K562 (cell line): ENCODE measurements around the gene ATP1A2. TPM values are rescaled to one million over a fixed set of nuclear protein-coding genes. Genes with fewer than 3 reads are reported as not detected.

Source experiments
- ARID4B ChIP-seq: sonication (generic); formaldehyde crosslinking; IDR thresholded peaks from 2 replicates; pipeline ENCODE4 v1.8.0; 2022; ENCODE audit warnings: mild to moderate bottlenecking, missing genetic modification reagents
- CTBP1 ChIP-seq: fragments of 450-650 bp; IDR thresholded peaks from 2 replicates; pipeline ENCODE4 v1.6.1; 2016; ENCODE audit warnings: borderline replicate concordance
- MTA3 ChIP-seq: fragments of 450-650 bp; formaldehyde crosslinking; IDR thresholded peaks from 2 replicates; pipeline ENCODE4 v1.6.1; 2017; ENCODE audit warnings: mild to moderate bottlenecking, borderline replicate concordance
- MYC ChIP-seq, 2 experiments: fragments of 250-450 bp in 1 of 2; sonication (Bioruptor Pico) in 1 of 2; IDR thresholded peaks; 2 replicates each; pipeline versions ENCODE4 v1.5.1 to v1.6.1; 2012 to 2021; ENCODE audit warnings: low read depth in 2 of 2, borderline replicate concordance in 1 of 2, improper control_type of control experiment in 1 of 2, low read length in 1 of 2, mild to moderate bottlenecking in 1 of 2, moderate library complexity in 1 of 2
- NR1H2 ChIP-seq: sonication (generic); formaldehyde crosslinking; IDR thresholded peaks from 2 replicates; pipeline ENCODE4 v1.4.0; 2020; ENCODE audit warnings: mild to moderate bottlenecking, missing genetic modification reagents
- RBM17 ChIP-seq: fragments of 200-400 bp; formaldehyde crosslinking; IDR thresholded peaks from 2 replicates; pipeline ENCODE4 v1.6.1; 2017; ENCODE audit warnings: low read depth, mild to moderate bottlenecking, low read length, borderline replicate concordance
- TBP ChIP-seq: optimal IDR thresholded peaks from 2 replicates; pipeline ENCODE3; 2011; ENCODE audit warnings: low read depth, low read length, improper control_type of control experiment
- VEZF1 ChIP-seq: fragments of 200-800 bp; sonication (Bioruptor generic); IDR thresholded peaks from 2 replicates; pipeline ENCODE4 v1.6.1; 2017; ENCODE audit warnings: missing genetic modification characterization, missing compliant biosample characterization
- polyA plus RNA-seq, 8 experiments: library from polyadenylated mRNA; depleted of rRNA in 4 of 8; stranded (reverse) in 5 of 8; unstranded in 3 of 8; fragments of >200 nt; fragmentation: Nextera tagmentation in 2 of 8; fragmentation: Illumina TruSeq in 1 of 8; extraction: Ambion mirVana in 2 of 8; extraction: Trizol in 1 of 8; gene quantifications; 2 replicates each; pipeline versions ENCODE4 v1.2.1 to v1.2.3, GENCODE V29; 2011 to 2014; ENCODE audit warnings: inconsistent platforms in 1 of 8, missing spikeins in 1 of 8
- total RNA-seq, 7 experiments: library from RNA; depleted of rRNA in 6 of 7; stranded (reverse); fragments of >200 nt in 6 of 7; fragmentation: Illumina TruSeq in 2 of 7; extraction: Trizol in 2 of 7; gene quantifications; 2 replicates each; pipeline versions ENCODE4 v1.2.1 to v1.2.3, GENCODE V29; 2011 to 2021; ENCODE audit warnings: low replicate concordance in 1 of 7
- TF ChIP-seq, protein P1 (sequence below), 3 experiments: IDR thresholded peaks in 2 of 3; conservative IDR thresholded peaks in 1 of 3; 2 replicates each; pipeline ENCODE4 v1.5.1; 2011 to 2012; ENCODE audit warnings: low read length in 3 of 3, mild to moderate bottlenecking in 3 of 3, control low read depth in 2 of 3, improper control_type of control experiment in 1 of 3, inconsistent platforms in 1 of 3, low read depth in 1 of 3, mixed read lengths in 1 of 3, moderate library complexity in 1 of 3; ENCODE audit not compliant: insufficient read depth in 2 of 3

Gene ATP1A2
- total and polyA plus RNA-seq, 9 of the 15 experiments (the other 6 are each of a cell fraction or from before 2014, with no cell fraction given): 0.04 to 0.11 (median 0.09) TPM; not detected in 6

DNA sequence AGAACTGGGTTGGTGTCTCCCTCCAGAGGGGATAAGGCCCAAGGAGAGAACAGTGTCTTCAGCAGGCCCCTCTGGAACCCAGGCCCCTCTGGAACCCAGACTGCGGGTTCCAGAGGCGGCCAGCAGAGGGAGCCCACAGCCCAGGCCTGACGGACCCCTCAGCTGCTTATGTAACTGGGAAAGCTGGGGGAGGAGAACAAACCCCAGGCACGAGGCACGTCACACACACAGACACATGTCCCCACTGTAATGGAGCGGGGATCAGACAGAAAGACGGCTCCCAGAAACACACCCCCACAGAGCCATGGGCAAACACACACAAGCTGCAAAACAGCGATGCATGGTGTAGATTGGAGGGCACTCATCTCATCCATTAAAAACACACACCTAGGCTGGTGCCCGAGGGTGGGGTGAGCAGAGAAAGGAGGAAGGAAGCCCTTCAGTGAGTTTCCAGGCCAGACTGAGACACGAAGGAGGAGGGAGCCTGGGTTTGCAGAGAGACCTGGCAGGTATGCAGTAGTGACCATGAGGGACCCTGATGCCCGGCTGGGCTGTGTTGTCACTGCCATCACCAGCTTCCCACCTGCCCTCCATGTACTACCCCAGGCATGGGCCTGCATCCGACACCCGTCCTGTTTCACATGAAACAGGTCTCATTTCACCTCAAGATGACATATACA lies 14.4 kb upstream of the ATP1A2 start (continued):
- TF ChIP-seq ARID4B (CRISPR knock-in tag) (peak; percentile 39; the same call in 1 of the 2 replicates), NR1H2 (CRISPR knock-in tag) (no peak), TBP (peak; percentile 36), MYC (IDR thresholded peaks at IDR 0.05; ENCODE audit: low read depth, low read length) (peak; percentile 96), MYC (CRISPR knock-in tag; IDR thresholded peaks at IDR 0.05; ENCODE audit: borderline replicate concordance, low read depth) (no peak), MTA3 (peak; percentile 33; the same call in 1 of the 2 replicates), RBM17 (no peak), CTBP1 (peak; percentile 26; the same call in 1 of the 2 replicates), VEZF1 (CRISPR knock-in tag) (peak; percentile 66; the same call in 1 of the 2 replicates)
- TF ChIP-seq, protein P1, sequence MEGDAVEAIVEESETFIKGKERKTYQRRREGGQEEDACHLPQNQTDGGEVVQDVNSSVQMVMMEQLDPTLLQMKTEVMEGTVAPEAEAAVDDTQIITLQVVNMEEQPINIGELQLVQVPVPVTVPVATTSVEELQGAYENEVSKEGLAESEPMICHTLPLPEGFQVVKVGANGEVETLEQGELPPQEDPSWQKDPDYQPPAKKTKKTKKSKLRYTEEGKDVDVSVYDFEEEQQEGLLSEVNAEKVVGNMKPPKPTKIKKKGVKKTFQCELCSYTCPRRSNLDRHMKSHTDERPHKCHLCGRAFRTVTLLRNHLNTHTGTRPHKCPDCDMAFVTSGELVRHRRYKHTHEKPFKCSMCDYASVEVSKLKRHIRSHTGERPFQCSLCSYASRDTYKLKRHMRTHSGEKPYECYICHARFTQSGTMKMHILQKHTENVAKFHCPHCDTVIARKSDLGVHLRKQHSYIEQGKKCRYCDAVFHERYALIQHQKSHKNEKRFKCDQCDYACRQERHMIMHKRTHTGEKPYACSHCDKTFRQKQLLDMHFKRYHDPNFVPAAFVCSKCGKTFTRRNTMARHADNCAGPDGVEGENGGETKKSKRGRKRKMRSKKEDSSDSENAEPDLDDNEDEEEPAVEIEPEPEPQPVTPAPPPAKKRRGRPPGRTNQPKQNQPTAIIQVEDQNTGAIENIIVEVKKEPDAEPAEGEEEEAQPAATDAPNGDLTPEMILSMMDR (IDR thresholded peaks at IDR 0.05 in 2 of 3, conservative IDR thresholded peaks at IDR 0.05 in 1 of 3; ENCODE audit: insufficient read depth in 2 of 3, low read depth in 1 of 3, low read length in 3 of 3): peak; percentile 91 to 94 (median 94)
